GM23338 (cell line): ENCODE data around the gene CHD9. TPM values are rescaled to one million over a fixed set of nuclear protein-coding genes. Genes with fewer than 3 reads are reported as not detected.

Source experiments
- ATAC-seq: fragments of 200-7000 bp; cut with Tn5 transposase; 3 replicates; pipeline ENCODE4 v1.9.1; 2020
- DNase-seq: peaks from one replicate; pipeline ENCODE4 v3.0.0-alpha.2; 2015; ENCODE audit warnings: low spot score
- H2AFZ ChIP-seq: fragments of 200-600 bp; sonication (generic); 2 replicates; pipeline ENCODE4 v1.8.0; 2016; ENCODE audit warnings: antibody characterized with exemption, mild to moderate bottlenecking, moderate library complexity
- H3F3A ChIP-seq: fragments of 200-600 bp; sonication (generic); replicated peaks from 2 replicates; pipeline ENCODE4 v1.8.0; 2017; ENCODE audit warnings: antibody characterized with exemption, mixed run types, low read depth
- H3K27ac ChIP-seq: fragments of 200-600 bp; sonication (generic); 2 replicates; pipeline ENCODE4 v1.6.1; 2016; ENCODE audit warnings: low read depth
- H3K27me3 ChIP-seq: fragments of 200-600 bp; sonication (generic); 2 replicates; pipeline ENCODE4 v1.8.0; 2016; ENCODE audit warnings: mild to moderate bottlenecking, mixed run types, moderate library complexity; ENCODE audit not compliant: insufficient read depth
- H3K36me3 ChIP-seq: fragments of 200-600 bp; sonication (generic); 2 replicates; pipeline ENCODE4 v1.8.0; 2016; ENCODE audit warnings: mild to moderate bottlenecking; ENCODE audit not compliant: insufficient read depth
- H3K4me1 ChIP-seq: fragments of 200-600 bp; sonication (generic); 2 replicates; pipeline ENCODE4 v1.8.0; 2016; ENCODE audit warnings: mild to moderate bottlenecking, moderate library complexity; ENCODE audit not compliant: insufficient read depth
- H3K4me2 ChIP-seq: fragments of 200-600 bp; sonication (generic); 2 replicates; pipeline ENCODE4 v1.7.1; 2017; ENCODE audit warnings: mixed run types
- H3K4me3 ChIP-seq: fragments of 200-600 bp; sonication (generic); 2 replicates; pipeline ENCODE4 v1.6.1; 2016; ENCODE audit warnings: mixed run types
- H3K79me2 ChIP-seq: fragments of 200-600 bp; sonication (generic); replicated peaks from 2 replicates; pipeline ENCODE4 v1.8.0; 2017; ENCODE audit warnings: mild to moderate bottlenecking; ENCODE audit not compliant: insufficient read depth
- H3K9me2 ChIP-seq: fragments of 200-600 bp; sonication (generic); 2 replicates; pipeline ENCODE4 v1.8.0; 2017; ENCODE audit not compliant: insufficient read depth
- H4K20me1 ChIP-seq: fragments of 200-600 bp; sonication (generic); replicated peaks from 2 replicates; pipeline ENCODE4 v1.8.0; 2017; ENCODE audit warnings: mild to moderate bottlenecking; ENCODE audit not compliant: insufficient read depth
- H3K27ac Mint-ChIP-seq: 2 replicates; pipeline ENCODE4 v1.8.0; 2020; ENCODE audit warnings: inconsistent platforms, mild to moderate bottlenecking, moderate library complexity, mixed read lengths
- H3K27me3 Mint-ChIP-seq: 3 replicates; pipeline ENCODE4 v1.8.0; 2022; ENCODE audit warnings: low read depth, mild to moderate bottlenecking, moderate library complexity, mixed read lengths, inconsistent platforms; ENCODE audit not compliant: insufficient read depth, poor library complexity
- H3K36me3 Mint-ChIP-seq: 3 replicates; pipeline ENCODE4 v1.8.0; 2021; ENCODE audit warnings: low read depth, mild to moderate bottlenecking, inconsistent platforms, moderate library complexity, mixed read lengths
- H3K4me1 Mint-ChIP-seq: 3 replicates; pipeline ENCODE4 v1.8.0; 2020; ENCODE audit warnings: mild to moderate bottlenecking, inconsistent platforms, mixed read lengths
- H3K4me3 Mint-ChIP-seq: 3 replicates; pipeline ENCODE4 v1.8.0; 2021; ENCODE audit warnings: moderate library complexity, mild to moderate bottlenecking, inconsistent platforms, mixed read lengths
- H3K9me3 Mint-ChIP-seq: 3 replicates; pipeline ENCODE4 v1.8.0; 2020; ENCODE audit warnings: moderate library complexity, mild to moderate bottlenecking, inconsistent platforms, mixed read lengths
- CREB1 ChIP-seq: fragments of 250-450 bp; sonication (Bioruptor Pico); IDR thresholded peaks from 2 replicates; pipeline ENCODE4 v1.5.0; 2020; ENCODE audit warnings: low read depth, mild to moderate bottlenecking, moderate library complexity
- CTCF ChIP-seq, 2 experiments: fragments of 200-600 bp in 1 of 2; sonication (generic) in 1 of 2; conservative IDR thresholded peaks; 2 replicates each; pipeline versions ENCODE4 v1.5.1 to v1.6.1; 2016 to 2017; ENCODE audit warnings: antibody characterized with exemption in 2 of 2, low read depth in 2 of 2, mild to moderate bottlenecking in 2 of 2, moderate library complexity in 1 of 2
- ETS1 ChIP-seq: IDR thresholded peaks from 2 replicates; pipeline ENCODE4 v1.6.1; 2016; ENCODE audit warnings: antibody characterized with exemption
- EZH2 ChIP-seq: fragments of 200-600 bp; sonication (generic); IDR thresholded peaks from one replicate; pipeline ENCODE4 v1.8.0; 2017; ENCODE audit warnings: antibody characterized with exemption, mild to moderate bottlenecking, low read depth; ENCODE audit not compliant: unreplicated experiment
- EZH2phosphoT487 ChIP-seq: fragments of 200-600 bp; sonication (generic); IDR thresholded peaks from one replicate; pipeline ENCODE4 v1.8.1; 2018; ENCODE audit warnings: antibody characterized with exemption; ENCODE audit not compliant: unreplicated experiment
- JUNB ChIP-seq: IDR thresholded peaks from one replicate; pipeline ENCODE4 v1.6.1; 2016; ENCODE audit warnings: antibody characterized with exemption; ENCODE audit not compliant: unreplicated experiment
- NANOG ChIP-seq: IDR thresholded peaks from 2 replicates; pipeline ENCODE4 v1.6.1; 2016; ENCODE audit warnings: antibody characterized with exemption, borderline replicate concordance
- POLR2AphosphoS5 ChIP-seq: IDR thresholded peaks from 2 replicates; pipeline ENCODE4 v1.6.1; 2016; ENCODE audit warnings: antibody characterized with exemption, low read depth
- REST ChIP-seq: IDR thresholded peaks from one replicate; pipeline ENCODE4 v1.6.1; 2018; ENCODE audit warnings: antibody characterized with exemption; ENCODE audit not compliant: unreplicated experiment
- STAT1 ChIP-seq: IDR thresholded peaks from one replicate; pipeline ENCODE4 v1.6.1; 2016; ENCODE audit warnings: antibody characterized with exemption; ENCODE audit not compliant: unreplicated experiment
- ZNF114 ChIP-seq: fragments of 250-450 bp; sonication (Bioruptor Pico); IDR thresholded peaks from 2 replicates; pipeline ENCODE4 v1.5.0; 2020; ENCODE audit warnings: mild to moderate bottlenecking, moderate library complexity
- ZNF331 ChIP-seq: fragments of 250-450 bp; sonication (Bioruptor Pico); IDR thresholded peaks from 2 replicates; pipeline ENCODE4 v1.5.0; 2020; ENCODE audit warnings: low read depth, mild to moderate bottlenecking, moderate library complexity
- polyA plus RNA-seq: library from polyadenylated mRNA; unstranded; fragments of >200 nt; fragmentation: Nextera tagmentation; extraction: Ambion mirVana; gene quantifications from 2 replicates; pipeline ENCODE4 v1.2.1, GENCODE V29; 2016
- total RNA-seq: library from RNA; depleted of rRNA; stranded (reverse); fragments of >200 nt; shearing (Covaris generic); gene quantifications from 2 replicates; pipeline ENCODE4 v1.2.3, GENCODE V29; 2014
- TF ChIP-seq, protein P1 (sequence below): fragments of 250-450 bp; sonication (Bioruptor Pico); IDR thresholded peaks from 2 replicates; pipeline ENCODE4 v1.5.0; 2020; ENCODE audit warnings: mild to moderate bottlenecking, moderate library complexity

CHD9 gene
- total and polyA plus RNA-seq, 2 experiments from 2014 or later, result 18.8 to 46.6 TPM

GRCh38 chr16:53258809-53259208 is 204.0 kb downstream of the CHD9 start:
- Mint-ChIP-seq H3K36me3 (peaks cover 77% of the 10 kb centered on the region), H3K4me1 (no peaks in the 10 kb centered on the region), H3K9me3 (peaks cover 7% of the 10 kb centered on the region; the same call in 1 of the 3 replicates), H3K27ac (no peak overlapping the region), H3K27me3 (no peaks in the 10 kb centered on the region), H3K4me3 (no peak overlapping the region)
- Histone ChIP-seq H4K20me1 (no peaks in the 10 kb centered on the region), H3K4me2 (no peak overlapping the region), H3K4me3 (no peak overlapping the region), H3K27ac (no peak overlapping the region), H3K79me2 (no peaks in the 10 kb centered on the region), H3K9me2 (no peaks in the 10 kb centered on the region), H2AFZ (no peak overlapping the region), H3K4me1 (0 out of 2 replicates have a peak, but pooled peaks cover 3% of the 10 kb centered on the region), H3K36me3 (0 out of 2 replicates have a peak, but pooled peaks cover 7% of the 10 kb centered on the region), H3K27me3 (no peaks in the 10 kb centered on the region), H3F3A (no peaks in the 10 kb centered on the region)
- no peak for DNase-seq
- TF ChIP-seq POLR2AphosphoS5 (no peak), STAT1 (no peak), REST (no peak), EZH2phosphoT487 (no peak), ZNF114 (no peak), ZNF331 (CRISPR knock-in tag) (no peak), CREB1 (CRISPR knock-in tag) (no peak), ETS1 (no peak), CTCF (conservative IDR thresholded peaks at IDR 0.05; ENCODE audit: low read depth in 2 of 2) (no peak), EZH2 (no peak), JUNB (no peak), NANOG (no peak)
- TF ChIP-seq, protein P1, sequence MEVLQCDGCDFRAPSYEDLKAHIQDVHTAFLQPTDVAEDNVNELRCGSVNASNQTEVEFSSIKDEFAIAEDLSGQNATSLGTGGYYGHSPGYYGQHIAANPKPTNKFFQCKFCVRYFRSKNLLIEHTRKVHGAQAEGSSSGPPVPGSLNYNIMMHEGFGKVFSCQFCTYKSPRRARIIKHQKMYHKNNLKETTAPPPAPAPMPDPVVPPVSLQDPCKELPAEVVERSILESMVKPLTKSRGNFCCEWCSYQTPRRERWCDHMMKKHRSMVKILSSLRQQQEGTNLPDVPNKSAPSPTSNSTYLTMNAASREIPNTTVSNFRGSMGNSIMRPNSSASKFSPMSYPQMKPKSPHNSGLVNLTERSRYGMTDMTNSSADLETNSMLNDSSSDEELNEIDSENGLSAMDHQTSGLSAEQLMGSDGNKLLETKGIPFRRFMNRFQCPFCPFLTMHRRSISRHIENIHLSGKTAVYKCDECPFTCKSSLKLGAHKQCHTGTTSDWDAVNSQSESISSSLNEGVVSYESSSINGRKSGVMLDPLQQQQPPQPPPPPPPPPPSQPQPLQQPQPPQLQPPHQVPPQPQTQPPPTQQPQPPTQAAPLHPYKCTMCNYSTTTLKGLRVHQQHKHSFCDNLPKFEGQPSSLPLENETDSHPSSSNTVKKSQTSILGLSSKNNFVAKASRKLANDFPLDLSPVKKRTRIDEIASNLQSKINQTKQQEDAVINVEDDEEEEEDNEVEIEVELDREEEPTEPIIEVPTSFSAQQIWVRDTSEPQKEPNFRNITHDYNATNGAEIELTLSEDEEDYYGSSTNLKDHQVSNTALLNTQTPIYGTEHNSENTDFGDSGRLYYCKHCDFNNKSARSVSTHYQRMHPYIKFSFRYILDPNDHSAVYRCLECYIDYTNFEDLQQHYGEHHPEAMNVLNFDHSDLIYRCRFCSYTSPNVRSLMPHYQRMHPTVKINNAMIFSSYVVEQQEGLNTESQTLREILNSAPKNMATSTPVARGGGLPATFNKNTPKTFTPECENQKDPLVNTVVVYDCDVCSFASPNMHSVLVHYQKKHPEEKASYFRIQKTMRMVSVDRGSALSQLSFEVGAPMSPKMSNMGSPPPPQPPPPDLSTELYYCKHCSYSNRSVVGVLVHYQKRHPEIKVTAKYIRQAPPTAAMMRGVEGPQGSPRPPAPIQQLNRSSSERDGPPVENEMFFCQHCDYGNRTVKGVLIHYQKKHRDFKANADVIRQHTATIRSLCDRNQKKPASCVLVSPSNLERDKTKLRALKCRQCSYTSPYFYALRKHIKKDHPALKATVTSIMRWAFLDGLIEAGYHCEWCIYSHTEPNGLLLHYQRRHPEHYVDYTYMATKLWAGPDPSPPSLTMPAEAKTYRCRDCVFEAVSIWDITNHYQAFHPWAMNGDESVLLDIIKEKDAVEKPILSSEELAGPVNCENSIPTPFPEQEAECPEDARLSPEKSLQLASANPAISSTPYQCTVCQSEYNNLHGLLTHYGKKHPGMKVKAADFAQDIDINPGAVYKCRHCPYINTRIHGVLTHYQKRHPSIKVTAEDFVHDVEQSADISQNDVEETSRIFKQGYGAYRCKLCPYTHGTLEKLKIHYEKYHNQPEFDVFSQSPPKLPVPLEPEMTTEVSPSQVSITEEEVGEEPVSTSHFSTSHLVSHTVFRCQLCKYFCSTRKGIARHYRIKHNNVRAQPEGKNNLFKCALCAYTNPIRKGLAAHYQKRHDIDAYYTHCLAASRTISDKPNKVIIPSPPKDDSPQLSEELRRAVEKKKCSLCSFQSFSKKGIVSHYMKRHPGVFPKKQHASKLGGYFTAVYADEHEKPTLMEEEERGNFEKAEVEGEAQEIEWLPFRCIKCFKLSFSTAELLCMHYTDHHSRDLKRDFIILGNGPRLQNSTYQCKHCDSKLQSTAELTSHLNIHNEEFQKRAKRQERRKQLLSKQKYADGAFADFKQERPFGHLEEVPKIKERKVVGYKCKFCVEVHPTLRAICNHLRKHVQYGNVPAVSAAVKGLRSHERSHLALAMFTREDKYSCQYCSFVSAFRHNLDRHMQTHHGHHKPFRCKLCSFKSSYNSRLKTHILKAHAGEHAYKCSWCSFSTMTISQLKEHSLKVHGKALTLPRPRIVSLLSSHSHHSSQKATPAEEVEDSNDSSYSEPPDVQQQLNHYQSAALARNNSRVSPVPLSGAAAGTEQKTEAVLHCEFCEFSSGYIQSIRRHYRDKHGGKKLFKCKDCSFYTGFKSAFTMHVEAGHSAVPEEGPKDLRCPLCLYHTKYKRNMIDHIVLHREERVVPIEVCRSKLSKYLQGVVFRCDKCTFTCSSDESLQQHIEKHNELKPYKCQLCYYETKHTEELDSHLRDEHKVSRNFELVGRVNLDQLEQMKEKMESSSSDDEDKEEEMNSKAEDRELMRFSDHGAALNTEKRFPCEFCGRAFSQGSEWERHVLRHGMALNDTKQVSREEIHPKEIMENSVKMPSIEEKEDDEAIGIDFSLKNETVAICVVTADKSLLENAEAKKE (CRISPR knock-in tag), result no peak
- ATAC-seq, result no peak
